GM12872 (cell line): ENCODE data around the gene GPR107.

Source experiments
- CTCF ChIP-seq: IDR thresholded peaks from 3 replicates; pipeline ENCODE4 v1.5.1; 2011; ENCODE audit warnings: low read depth, mild to moderate bottlenecking, low read length, moderate library complexity; ENCODE audit not compliant: insufficient read depth

Gene GPR107

GRCh38 chr9:130185017-130185416 lies 131.3 kb downstream of the GPR107 start:
- no peak for TF ChIP-seq CTCF

GRCh38 chr9:130185490-130186031 lies 131.9 kb downstream of the GPR107 start:
- TF ChIP-seq CTCF: no peak

GRCh38 chr9:130186051-130186450 lies 132.3 kb downstream of the GPR107 start:
- no peak for TF ChIP-seq CTCF

- no peak for TF ChIP-seq CTCF
Measured at GRCh38 chr9:130186839-130187522, 133.3 kb downstream of the GPR107 start.

GRCh38 chr9:130187523-130187846 lies 133.8 kb downstream of the GPR107 start:
- no peak for TF ChIP-seq CTCF

- TF ChIP-seq CTCF: no peak
Measured at GRCh38 chr9:130188860-130189481, 135.3 kb downstream of the GPR107 start.
